ENCODE results near the gene DLX3. TPM values are rescaled to one million over a fixed set of nuclear protein-coding genes. Genes with fewer than 3 reads are reported as not detected.

The DLX3 gene
- total RNA-seq, 1 experiment from 2014 or later = 1.2 TPM

DNA sequence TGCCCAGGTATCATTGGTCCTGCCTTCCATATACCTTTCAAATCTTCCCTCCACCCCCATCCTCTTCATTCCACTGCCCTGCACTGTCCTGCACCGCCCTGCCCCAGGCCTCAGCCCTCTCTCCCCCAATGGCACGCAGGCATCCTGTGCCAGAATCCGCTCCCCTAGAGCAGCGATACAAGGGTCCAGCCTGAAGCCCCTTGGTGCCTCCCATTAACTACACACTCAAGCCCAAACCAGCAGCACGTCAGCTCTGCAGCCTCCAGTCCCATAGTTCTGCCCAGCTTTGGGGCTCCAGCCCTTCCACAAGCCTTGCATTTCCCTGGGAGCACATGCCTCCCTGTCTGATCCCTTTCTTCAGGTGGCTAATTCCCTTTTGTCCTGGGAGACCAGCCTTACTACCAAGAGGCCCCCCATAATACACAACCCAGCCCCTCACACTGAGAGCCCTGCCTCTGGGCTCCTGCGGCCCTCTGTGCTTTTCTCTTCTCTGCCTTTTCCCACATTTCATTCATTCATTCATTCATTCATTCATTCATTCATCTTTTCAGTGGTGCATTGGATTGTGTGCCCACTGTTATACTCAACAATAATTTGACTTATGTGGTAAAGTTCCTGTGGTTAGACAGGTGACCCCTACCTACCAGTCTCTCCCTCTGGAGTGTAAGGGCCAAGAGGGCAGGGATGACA, 26.8 kb upstream of the DLX3 start:
- no peaks in the 10 kb centered on the region for H3K9me3 Mint-ChIP-seq
- H3K14ac ChIP-seq (ENCODE audit: insufficient read depth, low read length) = no peak overlapping the region
- H3K4me3 Mint-ChIP-seq = no peak overlapping the region
- H3K36me3 Mint-ChIP-seq (ENCODE audit: insufficient read depth in 1 of 3, low read depth in 3 of 3) = no peaks in the 10 kb centered on the region
- H3K27ac ChIP-seq (ENCODE audit: insufficient read length, low read depth, low read length) = no peak overlapping the region
- no peak overlapping the region for H3K4ac ChIP-seq (ENCODE audit: low read depth, low read length)
- H2BK12ac ChIP-seq (ENCODE audit: insufficient read length, low read depth, low read length) = no peak overlapping the region
- H2BK5ac ChIP-seq (ENCODE audit: insufficient read length, low read length) = no peak overlapping the region
- H2BK120ac ChIP-seq (ENCODE audit: low read depth, low read length, poor library complexity, severe bottlenecking) = no peak overlapping the region
- H3K27me3 ChIP-seq (ENCODE audit: insufficient read depth, low read length) = no peaks in the 10 kb centered on the region
- H4K91ac ChIP-seq (ENCODE audit: insufficient read length, low read depth, low read length) = no peak overlapping the region
- no peak overlapping the region for H4K8ac ChIP-seq (replicated peaks; ENCODE audit: insufficient read length, low read depth, low read length)
- no peak overlapping the region for H3K27ac Mint-ChIP-seq
- no peak overlapping the region for H3K56ac ChIP-seq (ENCODE audit: insufficient read length, low read depth, low read length)
- WGBS (ENCODE audit: extremely low coverage, insufficient read length, low lambda C conversion rate) = no CpG with 5 or more reads among the region's 6 CpGs
- no peak overlapping the region for H2BK15ac ChIP-seq (ENCODE audit: low read depth, low read length)
- H3K4me1 Mint-ChIP-seq = peaks cover 3 to 5% of the 10 kb centered on the region in 2 experiments; a peak in 2 of 4 replicates
- no peaks in the 10 kb centered on the region for H3K79me2 ChIP-seq (ENCODE audit: insufficient read depth, low read length)
- H2BK20ac ChIP-seq (ENCODE audit: low read depth, low read length, poor library complexity, severe bottlenecking) = no peak overlapping the region
- no peak overlapping the region for H2AFZ ChIP-seq (ENCODE audit: low read length)
- no peak overlapping the region for H2AK5ac ChIP-seq (ENCODE audit: insufficient read length, low read length)
- no peaks in the 10 kb centered on the region for H3K4me1 ChIP-seq (ENCODE audit: insufficient read depth, low read length)
- H3T11ph ChIP-seq (ENCODE audit: low read length) = no peak overlapping the region
- H3K23me2 ChIP-seq (ENCODE audit: insufficient read length, low read depth, low read length, poor library complexity, severe bottlenecking) = no peaks in the 10 kb centered on the region
- H3K4me2 ChIP-seq (ENCODE audit: insufficient read depth, insufficient read length, low read length) = no peak overlapping the region
- no peaks in the 10 kb centered on the region for H3K79me1 ChIP-seq (ENCODE audit: insufficient read depth, low read depth, low read length, poor library complexity, severe bottlenecking)
- no peak overlapping the region for H3K9ac ChIP-seq (ENCODE audit: extremely low read depth, insufficient read length, low read length)
- H3K18ac ChIP-seq (ENCODE audit: insufficient read length, low read depth, low read length) = no peak overlapping the region
- no peaks in the 10 kb centered on the region for H3K9me3 ChIP-seq (ENCODE audit: control insufficient read depth, low read depth, low read length)
- H3K27me3 Mint-ChIP-seq (ENCODE audit: low read depth) = peaks cover 12% of the 10 kb centered on the region
- no peak for TF ChIP-seq CTCF (conservative IDR thresholded peaks at IDR 0.05)
- no peak for DNase-seq
- no peak overlapping the region for H3K23ac ChIP-seq (ENCODE audit: insufficient read length, low read depth, low read length)
- H4K20me1 ChIP-seq (ENCODE audit: control insufficient read depth, insufficient read depth, insufficient read length) = no peaks in the 10 kb centered on the region
- no peak overlapping the region for H4K5ac ChIP-seq (ENCODE audit: insufficient read length, low read depth, low read length)
